CD4-positive, alpha-beta T cell treated with Interleukin-17A for 1 hour (primary cell): ENCODE results near the gene MEGF11.

Source experiments
- DNase-seq: peaks from one replicate; pipeline ENCODE4 v3.0.0-alpha.2; 2020

The MEGF11 gene

GRCh38 chr15:66138892-66139590 is 114.5 kb downstream of the MEGF11 start:
- DNase-seq = no peak

GRCh38 chr15:66138096-66138783 is 115.3 kb downstream of the MEGF11 start:
- DNase-seq = no peak

GRCh38 chr15:66136948-66137347 is 116.6 kb downstream of the MEGF11 start:
- no peak for DNase-seq

- no peak for DNase-seq
Observed at GRCh38 chr15:66135664-66136063, 117.9 kb downstream of the MEGF11 start.

- no peak for DNase-seq
Observed at GRCh38 chr15:66134284-66134683, 119.3 kb downstream of the MEGF11 start.

GRCh38 chr15:66133247-66133885 is 120.2 kb downstream of the MEGF11 start:
- no peak for DNase-seq

GRCh38 chr15:66132251-66132816 is 121.2 kb downstream of the MEGF11 start:
- DNase-seq = no peak

- no peak for DNase-seq
Observed at GRCh38 chr15:66131831-66132230, 121.7 kb downstream of the MEGF11 start.

- no peak for DNase-seq
Observed at GRCh38 chr15:66131200-66131599, 122.3 kb downstream of the MEGF11 start.

GRCh38 chr15:66130496-66131034 is 123.0 kb downstream of the MEGF11 start:
- DNase-seq = no peak

GRCh38 chr15:66129586-66129985 is 124.0 kb downstream of the MEGF11 start:
- DNase-seq = no peak

GRCh38 chr15:66128116-66128680 is 125.4 kb downstream of the MEGF11 start:
- no peak for DNase-seq

GRCh38 chr15:66126456-66126855 is 127.1 kb downstream of the MEGF11 start:
- DNase-seq = no peak

- no peak for DNase-seq
Observed at GRCh38 chr15:66126031-66126441, 127.5 kb downstream of the MEGF11 start.

- DNase-seq = no peak
Observed at GRCh38 chr15:66124651-66125050, 128.9 kb downstream of the MEGF11 start.

- DNase-seq = no peak
Observed at GRCh38 chr15:66123799-66124198, 129.8 kb downstream of the MEGF11 start.

- DNase-seq = no peak
Observed at GRCh38 chr15:66120422-66120821, 133.1 kb downstream of the MEGF11 start.

- DNase-seq = no peak
Observed at GRCh38 chr15:66117841-66118240, 135.7 kb downstream of the MEGF11 start.

GRCh38 chr15:66115568-66116206 is 137.9 kb downstream of the MEGF11 start:
- peak; percentile 71 for DNase-seq

GRCh38 chr15:66114863-66115425 is 138.6 kb downstream of the MEGF11 start:
- DNase-seq = no peak

GRCh38 chr15:66112388-66112787 is 141.2 kb downstream of the MEGF11 start:
- DNase-seq = no peak

- no peak for DNase-seq
Observed at GRCh38 chr15:66111363-66111762, 142.2 kb downstream of the MEGF11 start.
